Activated naive CD8-positive, alpha-beta T cell treated with anti-CD3 and anti-CD28 coated beads, Interleukin-2, amount 10 ng/mL, durations not matched to agents 7 days and 5 days (primary cell): ENCODE measurements around the gene EFL1. TPM values are rescaled to one million over a fixed set of nuclear protein-coding genes. Genes with fewer than 3 reads are reported as not detected.

Experiments
- ATAC-seq: fragments of 150-1000 bp; cut with Tn5 transposase; one replicate; pipeline ENCODE4 v1.10.0; 2021; ENCODE audit warnings: low read depth, moderate library complexity
- POLR2A ChIA-PET: fragments of 350-600 bp; sonication (Branson Sonifier 250); formaldehyde crosslinking; loops from one replicate; lab custom pipeline; 2021; ENCODE audit warnings: antibody characterized with exemption; lab: Charles Lee
- DNase-seq: peaks from one replicate; pipeline ENCODE4 v3.0.0; 2021
- H3K27ac Mint-ChIP-seq: one replicate; pipeline ENCODE4 v1.8.0; 2022; ENCODE audit warnings: mild to moderate bottlenecking, mixed read lengths
- H3K27me3 Mint-ChIP-seq: one replicate; pipeline ENCODE4 v1.8.0; 2022; ENCODE audit warnings: mild to moderate bottlenecking, moderate library complexity, mixed read lengths
- H3K36me3 Mint-ChIP-seq: one replicate; pipeline ENCODE4 v1.8.0; 2021; ENCODE audit warnings: mild to moderate bottlenecking, mixed read lengths
- H3K4me1 Mint-ChIP-seq: one replicate; pipeline ENCODE4 v1.8.0; 2021; ENCODE audit warnings: mixed read lengths
- H3K4me3 Mint-ChIP-seq: one replicate; pipeline ENCODE4 v1.8.0; 2022; ENCODE audit warnings: mild to moderate bottlenecking, moderate library complexity, mixed read lengths
- H3K9me3 Mint-ChIP-seq: one replicate; pipeline ENCODE4 v1.8.0; 2021; ENCODE audit warnings: mixed read lengths
- total RNA-seq, 2 experiments: library from RNA; stranded (reverse); gene quantifications; one replicate each; pipeline ENCODE4 v1.2.3, GENCODE V29; 2021

The EFL1 gene
- total RNA-seq, 2 experiments from 2014 or later, result 24.2 to 26.4 TPM

DNA sequence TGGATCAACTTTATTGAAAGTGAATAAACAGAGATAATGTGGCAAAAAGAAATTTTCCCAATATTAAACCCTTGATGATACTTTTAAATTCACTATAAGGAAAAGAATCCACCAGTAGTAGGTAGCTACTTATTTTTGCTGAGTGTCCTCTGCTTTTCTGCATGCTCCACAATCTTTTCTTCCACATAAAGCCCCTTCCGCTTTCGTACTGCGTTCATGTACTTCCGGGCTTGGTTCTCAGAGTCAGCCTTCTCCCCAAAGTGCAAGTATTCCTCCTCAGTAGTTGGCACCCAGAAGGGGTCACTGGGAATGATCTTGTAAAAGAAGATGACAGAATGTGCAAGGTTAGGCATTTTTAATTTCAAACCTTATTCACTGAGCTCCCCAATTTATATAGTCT, 132.3 kb downstream of the EFL1 start:
- H3K9me3 Mint-ChIP-seq, result no peaks in the 10 kb centered on the region
- no peak overlapping the region for H3K27ac Mint-ChIP-seq
- POLR2A ChIA-PET, result no interaction called here
- DNase-seq (no peak), ATAC-seq (no peak)
- H3K27me3 Mint-ChIP-seq, result no peaks in the 10 kb centered on the region
- H3K4me3 Mint-ChIP-seq, result no peak overlapping the region
- peaks cover 6% of the 10 kb centered on the region for H3K36me3 Mint-ChIP-seq
- H3K4me1 Mint-ChIP-seq, result peaks cover 9% of the 10 kb centered on the region

DNA sequence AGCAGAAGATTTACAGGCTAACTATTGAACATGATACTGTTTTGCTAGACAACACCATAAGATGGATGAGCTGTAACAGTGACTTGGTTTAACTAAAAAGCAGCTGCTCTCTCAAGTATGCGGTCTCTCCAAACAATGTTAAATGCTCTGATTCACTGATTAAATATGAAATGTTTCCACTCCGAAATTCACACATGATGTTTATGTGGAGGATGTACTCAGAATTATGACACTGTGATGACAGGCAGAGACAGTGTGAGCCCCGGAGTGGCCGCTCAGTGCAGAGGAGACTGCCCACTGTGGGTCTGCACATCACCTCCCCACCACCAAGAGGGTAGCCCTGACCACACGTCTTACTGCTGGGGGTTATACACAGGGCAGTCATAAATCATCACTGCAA, 132.8 kb downstream of the EFL1 start:
- H3K27me3 Mint-ChIP-seq, result no peaks in the 10 kb centered on the region
- DNase-seq (no peak), ATAC-seq (no peak)
- peaks cover 9% of the 10 kb centered on the region for H3K36me3 Mint-ChIP-seq
- POLR2A ChIA-PET, result no interaction called here
- H3K27ac Mint-ChIP-seq, result no peak overlapping the region
- no peaks in the 10 kb centered on the region for H3K9me3 Mint-ChIP-seq
- H3K4me3 Mint-ChIP-seq, result no peak overlapping the region
- peaks cover 11% of the 10 kb centered on the region for H3K4me1 Mint-ChIP-seq

DNA sequence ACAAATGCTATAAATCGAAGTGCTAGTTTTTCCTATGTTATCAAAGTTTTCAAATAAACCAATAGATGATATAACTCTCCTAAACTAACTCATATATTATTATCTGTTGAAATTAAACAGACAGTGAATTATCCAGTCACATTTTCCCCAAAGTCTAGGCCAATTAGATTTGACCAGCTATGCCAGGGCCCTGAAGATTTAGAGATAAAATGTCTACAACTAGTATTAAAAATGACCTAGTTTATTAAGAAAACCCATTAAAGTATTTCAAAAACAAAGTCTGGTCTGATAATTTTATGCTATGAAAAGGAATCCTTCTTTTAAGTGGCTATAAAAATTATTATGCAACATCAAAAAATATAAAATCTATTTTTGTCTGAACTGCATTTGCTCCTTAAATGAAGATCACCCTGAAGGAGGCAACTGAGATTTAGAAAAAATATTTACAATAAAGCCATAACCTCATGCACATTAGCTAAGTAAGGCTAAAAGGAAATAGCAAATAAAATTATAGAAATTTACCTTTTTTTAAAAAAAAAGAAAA, 133.3 kb downstream of the EFL1 start:
- Mint-ChIP-seq H3K4me3 (no peak overlapping the region), H3K27ac (no peak overlapping the region), H3K4me1 (peaks cover 14% of the 10 kb centered on the region), H3K9me3 (no peaks in the 10 kb centered on the region), H3K27me3 (no peaks in the 10 kb centered on the region), H3K36me3 (peaks cover 9% of the 10 kb centered on the region)
- POLR2A ChIA-PET, result no interaction called here
- no peak for ATAC-seq
- no peak for DNase-seq

DNA sequence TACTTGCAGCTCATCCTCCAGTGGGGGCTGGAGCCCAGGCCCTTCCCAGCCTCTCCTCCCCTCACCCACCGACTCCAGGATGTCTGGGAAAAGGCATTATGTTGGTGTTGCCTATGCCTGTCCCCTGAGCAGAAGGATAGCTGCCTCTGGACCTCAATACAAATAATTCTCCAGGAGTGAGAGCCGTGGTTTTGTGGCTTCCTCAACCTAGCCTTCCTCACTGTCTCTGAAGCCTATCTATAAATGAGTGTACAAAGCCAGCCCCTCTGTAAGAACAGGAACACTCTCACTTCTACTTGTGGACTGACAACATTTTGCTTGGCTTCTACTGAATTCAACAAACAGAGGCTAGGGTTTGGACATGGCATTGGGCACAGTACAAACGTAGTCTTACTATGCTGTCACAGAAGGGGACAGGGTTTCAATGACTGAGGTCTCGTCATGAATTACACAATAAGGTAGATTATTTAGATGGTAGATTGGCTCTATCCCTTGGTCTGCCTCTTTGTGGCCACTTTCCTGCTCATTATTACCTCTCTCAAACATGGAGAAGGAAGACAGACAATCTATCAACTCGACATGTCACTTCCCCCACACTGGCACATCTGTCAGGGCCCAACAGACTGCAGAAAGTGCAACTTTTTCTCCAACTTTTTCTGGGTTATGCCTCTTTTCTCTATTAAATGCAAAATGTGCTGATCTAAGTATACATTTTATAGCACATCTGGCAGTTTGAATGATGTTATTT, 134.0 kb downstream of the EFL1 start:
- H3K4me1 Mint-ChIP-seq, result peaks cover 14% of the 10 kb centered on the region
- H3K4me3 Mint-ChIP-seq, result no peak overlapping the region
- H3K27me3 Mint-ChIP-seq, result no peaks in the 10 kb centered on the region
- no peak overlapping the region for H3K27ac Mint-ChIP-seq
- ATAC-seq (no peak), DNase-seq (no peak)
- H3K36me3 Mint-ChIP-seq, result peaks cover 10% of the 10 kb centered on the region
- H3K9me3 Mint-ChIP-seq, result no peaks in the 10 kb centered on the region
- POLR2A ChIA-PET, result no interaction called here

DNA sequence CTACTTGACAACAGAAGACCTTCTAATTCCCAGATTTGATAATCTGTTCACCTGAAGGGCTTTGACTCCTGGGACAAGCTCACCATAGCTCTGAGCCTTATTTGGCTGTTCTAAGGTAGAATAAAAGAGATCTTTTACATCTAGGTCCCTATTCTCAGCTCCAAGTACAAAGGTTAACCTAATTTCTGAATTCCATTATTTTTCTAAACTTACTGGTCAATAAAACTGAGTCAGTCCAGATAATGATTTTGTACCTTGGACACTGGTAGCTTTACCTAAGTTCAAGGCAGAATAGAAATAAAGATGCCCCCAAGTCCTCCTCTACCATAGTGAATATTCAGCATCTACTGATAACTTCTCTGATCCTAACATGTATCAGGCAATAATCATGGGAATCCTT, 135.0 kb downstream of the EFL1 start:
- peaks cover 14% of the 10 kb centered on the region for H3K4me1 Mint-ChIP-seq
- no peaks in the 10 kb centered on the region for H3K9me3 Mint-ChIP-seq
- H3K4me3 Mint-ChIP-seq, result no peak overlapping the region
- no peaks in the 10 kb centered on the region for H3K27me3 Mint-ChIP-seq
- ATAC-seq, result no peak
- DNase-seq, result no peak
- H3K27ac Mint-ChIP-seq, result no peak overlapping the region
- H3K36me3 Mint-ChIP-seq, result peaks cover 12% of the 10 kb centered on the region
- POLR2A ChIA-PET, result no interaction called here

DNA sequence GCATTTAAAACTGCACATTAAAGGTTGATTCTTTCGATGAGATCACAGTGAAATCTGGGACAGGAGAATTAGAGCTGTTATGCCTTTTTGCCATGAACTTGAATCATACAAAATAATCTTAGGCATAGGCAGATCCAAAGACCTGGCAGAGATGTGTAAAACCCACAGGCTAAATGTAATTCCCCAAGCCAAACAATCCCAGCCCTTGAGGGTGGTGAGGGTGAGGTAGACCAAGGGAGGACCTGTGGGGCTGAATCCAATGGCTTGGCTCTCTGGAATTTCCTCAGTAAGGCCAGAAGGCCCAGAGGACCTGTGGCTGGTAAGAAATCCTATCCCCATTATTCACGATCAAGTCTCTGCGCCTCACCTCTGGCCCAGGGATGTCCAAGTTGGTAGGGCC, 136.2 kb downstream of the EFL1 start:
- H3K27me3 Mint-ChIP-seq, result no peaks in the 10 kb centered on the region
- peaks cover 14% of the 10 kb centered on the region for H3K4me1 Mint-ChIP-seq
- ATAC-seq (no peak), DNase-seq (no peak)
- no peaks in the 10 kb centered on the region for H3K9me3 Mint-ChIP-seq
- H3K27ac Mint-ChIP-seq, result no peak overlapping the region
- peaks cover 12% of the 10 kb centered on the region for H3K36me3 Mint-ChIP-seq
- no peak overlapping the region for H3K4me3 Mint-ChIP-seq
- POLR2A ChIA-PET, result no interaction called here

DNA sequence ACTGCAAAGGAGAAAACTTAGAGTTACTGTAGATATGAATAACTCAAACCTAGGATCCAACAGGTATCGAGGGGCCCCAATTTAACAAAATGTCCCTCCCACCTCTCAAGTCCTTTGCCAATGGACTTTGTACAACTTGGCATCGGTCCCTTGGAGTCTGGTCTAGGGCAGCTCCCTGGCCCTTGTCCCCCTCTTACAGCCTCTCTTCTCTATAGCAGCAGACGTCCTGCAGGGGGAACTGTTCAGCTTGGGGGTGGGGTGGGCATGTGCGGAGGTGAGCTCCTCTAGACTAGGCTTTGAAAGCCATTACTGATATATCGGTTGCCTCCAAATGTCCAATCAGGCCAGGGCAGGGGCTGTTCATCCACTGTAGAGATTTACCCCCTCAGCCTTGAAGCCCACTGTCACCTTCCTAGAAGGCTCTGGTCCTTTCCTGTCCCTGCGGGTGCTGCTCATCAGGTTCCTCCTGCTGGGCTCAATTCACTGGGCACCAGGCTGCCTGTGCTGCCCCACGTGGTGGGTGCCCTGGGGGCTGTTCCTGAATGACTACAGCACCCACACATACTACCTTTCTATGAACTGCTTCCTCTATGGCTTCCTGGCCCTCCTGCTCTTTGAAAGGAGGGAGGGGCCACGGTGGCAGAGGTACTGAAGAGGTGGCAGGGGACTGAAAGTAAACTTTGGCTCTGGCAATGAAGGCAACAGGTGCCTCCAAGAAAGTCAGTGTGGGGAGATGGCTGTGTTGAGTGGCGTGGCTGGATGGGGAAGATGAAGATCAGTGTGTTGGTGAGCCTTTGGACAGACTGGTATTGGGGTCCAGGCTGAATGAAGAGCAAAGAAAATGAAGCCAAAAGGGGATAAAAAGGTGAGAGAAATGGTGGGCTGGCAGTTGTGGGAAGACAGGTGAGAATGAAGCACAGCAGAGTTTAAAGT, 137.9 kb downstream of the EFL1 start:
- Mint-ChIP-seq H3K9me3 (no peaks in the 10 kb centered on the region), H3K27me3 (no peaks in the 10 kb centered on the region), H3K27ac (peak overlapping the region; percentile 34), H3K4me1 (peaks cover 14% of the 10 kb centered on the region), H3K4me3 (no peak overlapping the region), H3K36me3 (peaks cover 13% of the 10 kb centered on the region)
- peak; percentile 65 for ATAC-seq
- POLR2A ChIA-PET, result no interaction called here
- no peak for DNase-seq

DNA sequence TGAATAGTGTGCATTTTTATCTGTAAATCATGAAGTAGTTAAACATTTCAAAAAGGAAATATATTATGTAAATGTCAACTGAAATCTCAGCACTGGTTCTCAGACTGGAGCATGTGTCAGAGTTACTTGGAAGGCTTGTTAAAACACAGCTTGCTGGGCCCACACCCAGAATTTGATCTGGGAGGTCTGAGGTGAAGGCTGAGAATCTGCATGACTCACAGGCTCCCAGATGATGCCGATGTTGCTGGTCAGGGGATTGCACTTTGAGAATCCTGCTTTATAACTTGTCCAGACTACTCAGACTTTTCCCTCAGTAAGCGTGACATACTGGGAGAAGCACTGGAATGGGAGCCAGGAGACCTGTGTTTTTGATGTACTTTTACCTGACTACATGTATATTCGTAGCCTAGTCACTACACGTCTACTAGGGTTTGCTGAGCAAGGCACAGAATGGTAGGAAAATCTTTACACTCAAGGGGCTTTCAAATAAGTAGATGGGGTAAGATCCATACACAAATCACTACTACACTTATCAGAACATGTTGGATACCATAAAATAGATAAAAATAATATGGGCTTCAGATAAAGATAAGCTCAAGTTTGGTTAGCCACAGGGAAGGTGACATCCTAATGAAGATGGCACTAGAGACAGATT, 139.7 kb downstream of the EFL1 start:
- DNase-seq (no peak), ATAC-seq (no peak)
- Mint-ChIP-seq H3K27me3 (no peaks in the 10 kb centered on the region), H3K4me1 (peaks cover 5% of the 10 kb centered on the region), H3K27ac (no peak overlapping the region), H3K9me3 (no peaks in the 10 kb centered on the region), H3K4me3 (no peak overlapping the region), H3K36me3 (peaks cover 10% of the 10 kb centered on the region)
- POLR2A ChIA-PET, result no interaction called here

DNA sequence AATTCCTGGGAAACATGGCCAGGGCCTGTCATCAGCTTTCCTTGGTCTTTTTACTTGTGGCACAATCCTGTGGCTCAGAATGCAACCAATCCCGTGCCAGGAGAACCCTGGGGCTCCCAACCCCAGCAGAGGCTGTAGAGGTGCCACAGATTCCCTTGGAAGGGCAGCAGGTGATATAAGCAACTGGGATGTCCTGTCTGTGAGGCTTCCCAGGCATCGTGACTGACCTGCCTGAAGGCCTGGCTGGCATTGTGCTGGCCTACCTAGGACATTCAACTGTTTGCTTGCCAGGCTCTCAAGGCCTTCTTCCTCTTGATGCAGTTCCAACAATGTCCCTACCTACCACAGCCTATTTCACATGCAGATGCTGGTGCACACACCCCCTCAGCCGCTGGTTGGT, 144.5 kb downstream of the EFL1 start:
- no peaks in the 10 kb centered on the region for H3K27me3 Mint-ChIP-seq
- ATAC-seq (no peak), DNase-seq (no peak)
- no peak overlapping the region for H3K4me3 Mint-ChIP-seq
- POLR2A ChIA-PET, result no interaction called here
- H3K9me3 Mint-ChIP-seq, result no peaks in the 10 kb centered on the region
- H3K4me1 Mint-ChIP-seq, result no peaks in the 10 kb centered on the region
- H3K27ac Mint-ChIP-seq, result no peak overlapping the region
- peaks cover 4% of the 10 kb centered on the region for H3K36me3 Mint-ChIP-seq

DNA sequence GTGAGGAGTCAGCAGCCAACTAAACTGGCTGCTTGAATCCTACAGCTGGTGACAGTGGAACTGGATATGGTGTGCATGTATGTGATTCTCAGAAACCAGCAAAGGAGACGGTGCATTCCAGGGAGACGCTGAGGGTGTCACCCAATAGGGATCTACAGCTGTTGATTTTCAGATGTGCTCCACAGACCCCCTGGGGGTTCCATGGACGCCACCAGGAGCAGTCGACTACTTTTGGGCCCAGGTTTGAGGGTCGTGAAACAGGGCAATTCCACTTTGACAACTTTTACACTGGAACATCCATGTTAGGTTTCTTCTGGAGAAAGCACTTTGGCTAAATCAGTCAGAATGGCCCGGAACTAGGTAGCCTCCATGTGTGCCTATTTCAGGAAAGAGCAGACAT, 145.2 kb downstream of the EFL1 start:
- DNase-seq (no peak), ATAC-seq (no peak)
- H3K36me3 Mint-ChIP-seq, result peaks cover 4% of the 10 kb centered on the region
- H3K9me3 Mint-ChIP-seq, result no peaks in the 10 kb centered on the region
- H3K27me3 Mint-ChIP-seq, result no peaks in the 10 kb centered on the region
- no peaks in the 10 kb centered on the region for H3K4me1 Mint-ChIP-seq
- POLR2A ChIA-PET, result no interaction called here
- H3K4me3 Mint-ChIP-seq, result no peak overlapping the region
- no peak overlapping the region for H3K27ac Mint-ChIP-seq

DNA sequence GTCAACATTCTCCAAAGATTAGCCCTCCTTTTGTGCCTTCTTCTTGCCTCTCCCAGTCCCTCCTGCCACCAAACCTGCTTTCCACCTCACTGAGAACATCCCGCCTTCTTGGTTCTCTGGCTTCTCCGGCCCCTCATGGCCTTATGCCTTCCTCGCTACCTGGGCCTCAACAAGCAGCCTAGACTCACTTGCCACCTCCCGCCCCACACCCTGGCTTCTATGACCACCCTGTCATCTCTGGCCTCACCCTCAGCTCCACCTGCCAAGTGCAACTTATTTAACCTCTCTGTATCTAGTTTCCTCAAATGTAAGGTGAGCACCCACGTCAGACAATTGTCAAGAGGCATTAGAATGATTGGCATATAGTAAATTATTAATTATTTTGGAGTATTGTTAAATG, 147.9 kb downstream of the EFL1 start:
- H3K27me3 Mint-ChIP-seq, result no peaks in the 10 kb centered on the region
- no peak for DNase-seq

DNA sequence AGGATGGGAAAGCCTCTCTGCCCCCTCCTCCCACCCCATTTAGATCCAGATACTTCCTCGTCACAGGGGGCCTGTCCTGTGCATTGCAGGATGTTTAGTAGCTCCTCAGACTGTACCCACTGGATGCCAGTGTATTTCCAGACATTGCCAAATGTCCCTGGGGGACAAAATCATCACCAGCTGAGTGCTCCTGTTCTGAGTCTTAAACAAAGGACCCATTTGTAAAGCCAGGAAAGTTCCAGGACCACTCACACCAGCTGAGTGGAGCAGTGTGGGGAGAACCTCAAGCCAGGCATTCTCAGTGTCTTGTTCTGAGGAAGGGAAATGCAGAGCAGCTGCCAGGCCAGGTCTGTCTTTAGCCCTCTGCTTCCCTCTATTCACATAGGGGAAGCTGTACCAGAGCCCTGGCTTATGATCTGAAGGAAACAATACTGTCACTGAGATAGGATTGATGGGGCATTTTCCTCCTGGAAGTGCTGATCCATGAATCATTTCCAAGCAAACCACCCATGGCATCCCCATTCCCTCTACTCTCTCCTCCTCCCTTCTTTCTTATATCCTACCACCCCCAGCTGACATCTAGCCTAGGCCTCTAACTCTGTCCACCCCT, 149.3 kb downstream of the EFL1 start:
- Mint-ChIP-seq H3K27me3 (no peaks in the 10 kb centered on the region), H3K36me3 (peaks cover 1% of the 10 kb centered on the region), H3K27ac (no peak overlapping the region), H3K4me3 (no peak overlapping the region), H3K9me3 (no peaks in the 10 kb centered on the region), H3K4me1 (peaks cover 10% of the 10 kb centered on the region)
- ATAC-seq (no peak), DNase-seq (no peak)
- POLR2A ChIA-PET, result no interaction called here

More for the DNA sequence above, 147.9 kb downstream of the EFL1 start:
- POLR2A ChIA-PET, result no interaction called here
- no peak for ATAC-seq
- H3K27ac Mint-ChIP-seq, result no peak overlapping the region
- no peak overlapping the region for H3K4me3 Mint-ChIP-seq
- H3K4me1 Mint-ChIP-seq, result peaks cover 4% of the 10 kb centered on the region
- H3K36me3 Mint-ChIP-seq, result peaks cover 3% of the 10 kb centered on the region
- no peaks in the 10 kb centered on the region for H3K9me3 Mint-ChIP-seq

DNA sequence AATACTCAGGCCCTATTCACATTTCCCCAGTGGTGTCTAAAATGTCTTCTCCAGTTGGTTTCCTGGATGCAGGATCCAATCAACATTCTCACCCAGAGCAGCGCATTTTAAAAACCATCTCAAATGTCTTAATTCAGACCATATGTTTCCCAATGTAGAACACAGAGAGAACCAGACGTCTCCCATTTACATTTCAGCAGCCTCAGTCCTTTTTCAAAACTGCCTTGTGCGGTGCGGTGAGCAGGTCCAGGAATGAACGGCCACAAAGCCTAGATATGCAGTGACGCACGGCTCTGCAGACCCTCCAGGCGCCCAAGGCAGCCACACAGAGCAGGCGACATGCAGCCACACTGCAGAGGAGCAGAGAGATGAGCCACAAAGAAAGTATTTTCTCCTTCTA, 150.6 kb downstream of the EFL1 start:
- H3K27me3 Mint-ChIP-seq, result no peaks in the 10 kb centered on the region

More for the DNA sequence above, 150.6 kb downstream of the EFL1 start:
- Mint-ChIP-seq H3K27ac (no peak overlapping the region), H3K4me1 (peaks cover 10% of the 10 kb centered on the region), H3K9me3 (no peaks in the 10 kb centered on the region), H3K36me3 (no peaks in the 10 kb centered on the region), H3K4me3 (no peak overlapping the region)
- POLR2A ChIA-PET, result no interaction called here
- DNase-seq, result no peak
- ATAC-seq, result no peak
